H1 (cell line): ENCODE measurements around the gene ALOX12. TPM values are rescaled to one million over a fixed set of nuclear protein-coding genes. Genes with fewer than 3 reads are reported as not detected.

Experiments used
- CTCF ChIA-PET: fragments of 300-600 bp; sonication (Branson Sonifier 250); formaldehyde crosslinking; loops from one replicate; lab custom pipeline; 2021; ENCODE audit not compliant: partially characterized antibody; lab: Charles Lee
- POLR2A ChIA-PET: fragments of 300-600 bp; sonication (Branson Sonifier 250); formaldehyde crosslinking; loops from one replicate; lab custom pipeline; 2021; ENCODE audit warnings: inconsistent platforms; ENCODE audit not compliant: partially characterized antibody; lab: Charles Lee
- DNase-seq, 2 experiments: peaks; one replicate each; pipeline versions ENCODE4 v3.0.0 to v3.0.0-alpha.2; 2010 to 2022; ENCODE audit warnings: low spot score in 2 of 2, low read depth in 1 of 2, mixed read lengths in 1 of 2
- FAIRE-seq: peaks from 2 replicates; lab custom pipeline; 2011; peaks lifted over from hg19 to GRCh38; lab: Jason Lieb, UNC
- H2AFZ ChIP-seq: 2 replicates; pipeline ENCODE4 v1.8.1; 2012; ENCODE audit warnings: low read length, inconsistent platforms
- H2AK5ac ChIP-seq: 2 replicates; pipeline ENCODE4 v1.6.1; 2013; ENCODE audit warnings: low read depth, low read length
- H2BK120ac ChIP-seq: replicated peaks from 2 replicates; pipeline ENCODE3; 2013; ENCODE audit warnings: low read depth, low read length, inconsistent platforms
- H2BK12ac ChIP-seq: 2 replicates; pipeline ENCODE4 v1.6.1; 2013; ENCODE audit warnings: low read depth, low read length
- H2BK15ac ChIP-seq: 2 replicates; pipeline ENCODE4 v1.6.1; 2013; ENCODE audit warnings: low read length
- H2BK20ac ChIP-seq: 2 replicates; pipeline ENCODE4 v1.6.1; 2013; ENCODE audit warnings: low read length
- H2BK5ac ChIP-seq: 2 replicates; pipeline ENCODE4 v1.6.1; 2013; ENCODE audit warnings: low read depth, low read length
- H3K14ac ChIP-seq: 2 replicates; pipeline ENCODE4 v1.6.1; 2013; ENCODE audit warnings: inconsistent platforms; ENCODE audit not compliant: insufficient read length
- H3K18ac ChIP-seq: 2 replicates; pipeline ENCODE4 v1.6.1; 2013; ENCODE audit warnings: low read length; ENCODE audit errors: extremely low read depth
- H3K23ac ChIP-seq: 2 replicates; pipeline ENCODE4 v1.6.1; 2013; ENCODE audit warnings: inconsistent platforms; ENCODE audit not compliant: insufficient read length
- H3K23me2 ChIP-seq: 2 replicates; pipeline ENCODE4 v1.6.1; 2013; ENCODE audit warnings: low read depth, low read length
- H3K27ac ChIP-seq: 2 replicates; pipeline ENCODE4 v1.6.1; 2011; ENCODE audit warnings: low read depth, low read length, inconsistent platforms
- H3K27me3 ChIP-seq, 4 experiments: replicated peaks in 1 of 4; 1 replicate in 1 of 4; 2 replicates in 3 of 4; pipeline versions ENCODE4 v1.6.1 to v1.8.1; 2011 to 2013; ENCODE audit warnings: low read length in 3 of 4, mild to moderate bottlenecking in 3 of 4, inconsistent platforms in 2 of 4, mixed read lengths in 2 of 4, moderate library complexity in 1 of 4; ENCODE audit not compliant: control insufficient read depth in 3 of 4, insufficient read depth in 3 of 4; ENCODE audit errors: extremely low read depth in 1 of 4
- H3K36me3 ChIP-seq, 4 experiments: 2 replicates each; pipeline versions ENCODE4 v1.6.1 to v1.8.1; 2011 to 2013; ENCODE audit warnings: mild to moderate bottlenecking in 4 of 4, low read length in 3 of 4, moderate library complexity in 2 of 4, control low read depth in 1 of 4, inconsistent platforms in 1 of 4; ENCODE audit not compliant: insufficient read depth in 4 of 4, control insufficient read depth in 2 of 4
- H3K4ac ChIP-seq: replicated peaks from 2 replicates; pipeline ENCODE3; 2013; ENCODE audit warnings: low read length, low read depth, mixed read lengths, inconsistent platforms; ENCODE audit not compliant: insufficient read length
- H3K4me1 ChIP-seq, 4 experiments: replicated peaks in 1 of 4; 1 replicate in 1 of 4; 2 replicates in 3 of 4; pipeline versions ENCODE4 v1.6.1 to v1.8.1; 2011 to 2013; ENCODE audit warnings: low read length in 3 of 4, inconsistent platforms in 2 of 4, mixed read lengths in 1 of 4; ENCODE audit not compliant: insufficient read depth in 4 of 4, control insufficient read depth in 3 of 4
- H3K4me2 ChIP-seq, 2 experiments: 2 replicates each; pipeline versions ENCODE4 v1.6.1 to v1.8.1; 2011 to 2013; ENCODE audit warnings: low read depth in 2 of 2, low read length in 2 of 2, control low read depth in 1 of 2, inconsistent platforms in 1 of 2, mild to moderate bottlenecking in 1 of 2; ENCODE audit not compliant: insufficient read depth in 1 of 2
- H3K4me3 ChIP-seq, 4 experiments: fragments of 200-600, 300-600 bp in 1 of 4; sonication (generic), shearing (Covaris generic), sonication (Bioruptor Twin) in 1 of 4; 2 replicates each; pipeline versions ENCODE4 v1.5.1 to v1.8.1; 2011 to 2016; ENCODE audit warnings: low read length in 4 of 4, low read depth in 3 of 4, control low read depth in 2 of 4, inconsistent platforms in 2 of 4, mild to moderate bottlenecking in 2 of 4, mixed read lengths in 1 of 4, moderate library complexity in 1 of 4; ENCODE audit not compliant: insufficient read depth in 2 of 4; ENCODE audit errors: extremely low read depth in 1 of 4
- H3K56ac ChIP-seq: replicated peaks from 2 replicates; pipeline ENCODE3; 2013; ENCODE audit warnings: low read depth, mild to moderate bottlenecking, mixed read lengths, low read length, inconsistent platforms; ENCODE audit not compliant: insufficient read length
- H3K79me1 ChIP-seq: 2 replicates; pipeline ENCODE4 v1.6.1; 2013; ENCODE audit warnings: low read depth, low read length, control low read depth
- H3K79me2 ChIP-seq, 2 experiments: 2 replicates each; pipeline versions ENCODE4 v1.6.1 to v1.8.1; 2012 to 2013; ENCODE audit warnings: low read length in 2 of 2, mild to moderate bottlenecking in 2 of 2, inconsistent platforms in 1 of 2; ENCODE audit not compliant: insufficient read depth in 2 of 2, control insufficient read depth in 1 of 2
- H3K9ac ChIP-seq, 4 experiments: replicated peaks in 1 of 4; 1 replicate in 1 of 4; 2 replicates in 3 of 4; pipeline versions ENCODE4 v1.6.1 to v1.8.1; 2011 to 2013; ENCODE audit warnings: low read depth in 3 of 4, low read length in 3 of 4, control low read depth in 2 of 4, mild to moderate bottlenecking in 2 of 4, moderate library complexity in 2 of 4, inconsistent platforms in 1 of 4; ENCODE audit errors: extremely low read depth in 1 of 4
- H3K9me3 ChIP-seq, 2 experiments: 2 replicates each; pipeline versions ENCODE4 v1.6.1 to v1.8.1; 2012 to 2013; ENCODE audit warnings: mild to moderate bottlenecking in 2 of 2, moderate library complexity in 2 of 2, control low read depth in 1 of 2, inconsistent platforms in 1 of 2, low read depth in 1 of 2, low read length in 1 of 2, mixed read lengths in 1 of 2; ENCODE audit not compliant: insufficient read depth in 2 of 2
- H4K20me1 ChIP-seq, 2 experiments: replicated peaks in 1 of 2; 2 replicates each; pipeline versions ENCODE3 to v1.8.1; 2011 to 2013; ENCODE audit warnings: inconsistent platforms in 2 of 2, low read length in 2 of 2, mild to moderate bottlenecking in 1 of 2; ENCODE audit not compliant: insufficient read depth in 2 of 2, control insufficient read depth in 1 of 2
- H4K5ac ChIP-seq: 2 replicates; pipeline ENCODE4 v1.6.1; 2013; ENCODE audit warnings: low read length, low read depth, mixed read lengths, inconsistent platforms; ENCODE audit not compliant: insufficient read length
- H4K8ac ChIP-seq: 2 replicates; pipeline ENCODE4 v1.8.0; 2013; ENCODE audit warnings: mild to moderate bottlenecking, moderate library complexity, low read length, inconsistent platforms; ENCODE audit not compliant: insufficient read depth; ENCODE audit errors: extremely low read depth
- H4K91ac ChIP-seq: replicated peaks from 2 replicates; pipeline ENCODE3; 2013; ENCODE audit warnings: low read length, mixed read lengths, inconsistent platforms; ENCODE audit not compliant: insufficient read length
- EZH2 ChIP-seq: fragments of 200-600 bp; sonication (generic); IDR thresholded peaks from 2 replicates; pipeline ENCODE4 v1.7.1; 2012; ENCODE audit warnings: low read depth, mild to moderate bottlenecking, moderate library complexity, low read length, inconsistent platforms; ENCODE audit not compliant: severe bottlenecking
- HDAC6 ChIP-seq: IDR thresholded peaks from one replicate; pipeline ENCODE4 v1.7.1; 2012; ENCODE audit warnings: low read depth, mild to moderate bottlenecking, inconsistent platforms, low read length, moderate library complexity
- WGBS, 2 experiments: shearing (Covaris generic) in 1 of 2; methylation state at CpG; one replicate each; pipeline versions ENCODE4 v1.1.6 to v1.1.7; 2013 to 2015; ENCODE audit warnings: low lambda C conversion rate in 2 of 2, mixed read lengths in 2 of 2, inconsistent platforms in 1 of 2, low coverage in 1 of 2, missing lambda C conversion rate in 1 of 2; ENCODE audit not compliant: insufficient replicate concordance in 2 of 2, insufficient coverage in 1 of 2, insufficient read length in 1 of 2; ENCODE audit errors: extremely low coverage in 1 of 2, missing lambda C conversion rate in 1 of 2; 5-methylcytosine and 5-hydroxymethylcytosine counted together
- polyA plus RNA-seq, 7 experiments: library from polyadenylated mRNA; depleted of rRNA in 3 of 7; stranded (reverse) in 5 of 7; unstranded in 2 of 7; fragments of >200 nt in 5 of 7; fragments of 200-250 nt in 2 of 7; gene quantifications; 1 replicate in 5 of 7; 2 replicates in 1 of 7; 4 replicates in 1 of 7; pipeline versions ENCODE4 v1.2.1 to v1.2.3, GENCODE V29; 2011 to 2013; ENCODE audit warnings: missing spikeins in 2 of 7, mixed read lengths in 2 of 7
- total RNA-seq: library from RNA; stranded (reverse); fragmentation: NEBNext Ultra II Directional; extraction: Animal tissue kit (Norgen Biotek cat#: 25700); gene quantifications from 2 replicates; pipeline ENCODE4 v1.2.1, GENCODE V29; 2021

Gene ALOX12
- total and polyA plus RNA-seq, 2 of the 8 experiments (the other 6 are each of a cell fraction or from before 2014, with no cell fraction given): 1.4 to 2.0 TPM

DNA sequence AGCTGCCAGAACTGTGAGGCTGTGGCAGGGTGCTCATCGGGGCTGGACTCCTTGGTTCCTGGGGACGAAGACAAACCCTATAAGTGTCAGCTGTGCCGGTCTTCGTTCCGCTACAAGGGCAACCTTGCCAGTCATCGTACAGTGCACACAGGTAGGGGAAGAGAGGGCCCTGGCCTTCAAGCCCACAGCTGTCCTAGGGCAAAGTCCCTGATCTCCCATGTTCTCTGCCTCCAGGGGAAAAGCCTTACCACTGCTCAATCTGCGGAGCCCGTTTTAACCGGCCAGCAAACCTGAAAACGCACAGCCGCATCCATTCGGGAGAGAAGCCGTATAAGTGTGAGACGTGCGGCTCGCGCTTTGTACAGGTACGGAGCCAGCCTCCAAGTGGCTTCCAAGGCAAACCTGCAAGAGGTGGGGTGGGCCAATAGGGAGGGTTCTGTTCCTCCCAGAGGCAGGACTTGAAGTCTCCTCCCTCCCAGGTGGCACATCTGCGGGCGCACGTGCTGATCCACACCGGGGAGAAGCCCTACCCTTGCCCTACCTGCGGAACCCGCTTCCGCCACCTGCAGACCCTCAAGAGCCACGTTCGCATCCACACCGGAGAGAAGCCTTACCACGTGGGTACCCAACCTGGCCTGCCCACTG is 30.7 kb downstream of the ALOX12 start:
- Histone ChIP-seq H3K23me2 (peaks cover 11% of the 10 kb centered on the region), H3K18ac (no peak overlapping the region), H3K79me2 (no peaks in the 10 kb centered on the region), H2BK15ac (no peak overlapping the region), H4K8ac (no peak overlapping the region; the same call in 1 of the 2 replicates), H4K20me1 (no peaks in the 10 kb centered on the region), H3K4me2 (no peak overlapping the region), H2AFZ (no peak overlapping the region), H2BK20ac (no peak overlapping the region), H3K36me3 (peaks cover 0 to 8% (median 3%) of the 10 kb centered on the region in 4 experiments; a peak in 1 of 8 replicates), H3K9ac (no peak overlapping the region), H2BK5ac (no peak overlapping the region), H3K14ac (no peak overlapping the region), H4K5ac (no peak overlapping the region), H3K56ac (no peak overlapping the region), H3K27me3 (peaks cover 0 to 10% (median 8%) of the 10 kb centered on the region in 4 experiments; a peak in 6 of 7 replicates), H4K91ac (no peak overlapping the region), H3K23ac (no peak overlapping the region), H3K79me1 (no peaks in the 10 kb centered on the region), H3K4me1 (peaks cover 0 to 2% (median 0%) of the 10 kb centered on the region in 4 experiments; a peak in 5 of 7 replicates), H2BK12ac (no peak overlapping the region), H3K4ac (no peak overlapping the region), H2AK5ac (no peak overlapping the region), H3K9me3 (no peaks in the 10 kb centered on the region), H3K4me3 (no peak overlapping the region), H3K27ac (no peak overlapping the region), H2BK120ac (no peak overlapping the region)
- TF ChIP-seq HDAC6 (no peak), EZH2 (no peak)
- POLR2A ChIA-PET: interaction anchor here (1.4 kb wide), 1 partner anchor 9 kb away, joined by 6 read pairs; the partner anchor contains the start of gene SLC16A13
- no peak for DNase-seq
- FAIRE-seq: no peak
- 95% methylated on average over 29 of the region's 29 CpGs; no CpG with 5 or more reads in 1 of the 2 experiments for WGBS, 2 experiments
- CTCF ChIA-PET: interaction anchor here (0.6 to 2.4 kb wide), 7 partner anchors 19 to 446 kb away, joined by 3 to 6 read pairs (median 3); no protein-coding TSS in a partner anchor
